CD4-positive, alpha-beta T cell treated with Interleukin-4 for 1 hour (primary cell): ENCODE results near the gene WDR18.

Experiments
- DNase-seq, 2 donors: peaks; one replicate each; pipeline ENCODE4 v3.0.0-alpha.2; 2020 to 2022

WDR18 gene

GRCh38 chr19:993361-993830 lies 9.3 kb downstream of the WDR18 start:
- DNase-seq = no peak

- DNase-seq = no peak
Measured at GRCh38 chr19:993831-994393, 9.8 kb downstream of the WDR18 start.

GRCh38 chr19:994516-994915 lies 10.4 kb downstream of the WDR18 start:
- no peak for DNase-seq

GRCh38 chr19:995051-995827 lies 11.1 kb downstream of the WDR18 start:
- DNase-seq = no peak

- DNase-seq = peak; percentile 85 to 87
Measured at GRCh38 chr19:996051-996838, 12.1 kb downstream of the WDR18 start.

- DNase-seq = no peak
Measured at GRCh38 chr19:998064-998463, 13.9 kb downstream of the WDR18 start.

- no peak for DNase-seq
Measured at GRCh38 chr19:999379-999719, 15.2 kb downstream of the WDR18 start.

- DNase-seq = peak; percentile 66 to 72
Measured at GRCh38 chr19:1000095-1000494, 15.9 kb downstream of the WDR18 start, which contains the start of gene GRIN3B. GRIN3B (plus strand) TSS chr19:1000419; CDS start chr19:1000438, 19 bp downstream.

GRCh38 chr19:1000591-1001537 lies 16.7 kb downstream of the WDR18 start:
- DNase-seq = no peak

- peak; percentile 63 to 69 for DNase-seq
Measured at GRCh38 chr19:1001538-1002166, 17.5 kb downstream of the WDR18 start.

- DNase-seq = no peak
Measured at GRCh38 chr19:1002600-1002999, 18.5 kb downstream of the WDR18 start.

GRCh38 chr19:1003283-1003682 lies 19.1 kb downstream of the WDR18 start:
- no peak for DNase-seq

GRCh38 chr19:1004204-1004802 lies 20.2 kb downstream of the WDR18 start:
- no peak for DNase-seq

GRCh38 chr19:1004803-1005664 lies 20.9 kb downstream of the WDR18 start:
- no peak for DNase-seq

- no peak for DNase-seq
Measured at GRCh38 chr19:1006711-1007398, 22.7 kb downstream of the WDR18 start.

- no peak for DNase-seq
Measured at GRCh38 chr19:1007399-1008251, 23.5 kb downstream of the WDR18 start.

GRCh38 chr19:1008268-1009040 lies 24.3 kb downstream of the WDR18 start:
- DNase-seq = no peak
